ENCODE measurements around the gene PCDHB2. TPM values are rescaled to one million over a fixed set of nuclear protein-coding genes. Genes with fewer than 3 reads are reported as not detected.

Gene PCDHB2
- 0.36 and 0.82 TPM in 2 replicates for total RNA-seq (ENCODE audit: low replicate concordance)

- TF ChIP-seq CTCF (IDR thresholded peaks at IDR 0.05; ENCODE audit: insufficient read depth, low read length): no peak
- peak within 1 kb of the TSS; percentile 10 for H3K4me3 ChIP-seq (ENCODE audit: low read depth, low read length)
- peak; percentile 16 for DNase-seq (ENCODE audit: low read depth)
Measured at GRCh38 chr5:141094481-141095262, at the start of gene PCDHB2. Gene PCDHB2 (plus strand): TSS chr5:141094615. CDS start chr5:141094791, 176 bp downstream.

GRCh38 chr5:141050622-141051520 lies 43.5 kb upstream of the PCDHB2 start, which contains the start of gene PCDHB1:
Gene PCDHB1 (plus strand): TSS chr5:141051374. CDS start chr5:141051471, 97 bp downstream.
- peak within 1 kb of the TSS; percentile 9 for H3K4me3 ChIP-seq (ENCODE audit: low read depth, low read length)
- DNase-seq (ENCODE audit: low read depth): no peak
- TF ChIP-seq CTCF (IDR thresholded peaks at IDR 0.05; ENCODE audit: insufficient read depth, low read length): no peak

GRCh38 chr5:141051521-141051866 lies 42.9 kb upstream of the PCDHB2 start:
- no peak for TF ChIP-seq CTCF (IDR thresholded peaks at IDR 0.05; ENCODE audit: insufficient read depth, low read length)
- no peak for DNase-seq (ENCODE audit: low read depth)
- peak overlapping the region; percentile 9 for H3K4me3 ChIP-seq (ENCODE audit: low read depth, low read length)

GRCh38 chr5:141077826-141078225 lies 16.6 kb upstream of the PCDHB2 start:
- no peak for DNase-seq (ENCODE audit: low read depth)
- no peak for TF ChIP-seq CTCF (IDR thresholded peaks at IDR 0.05; ENCODE audit: insufficient read depth, low read length)
- H3K4me3 ChIP-seq (ENCODE audit: low read depth, low read length): no peak overlapping the region

- TF ChIP-seq CTCF (IDR thresholded peaks at IDR 0.05; ENCODE audit: insufficient read depth, low read length): no peak
- DNase-seq (ENCODE audit: low read depth): no peak
- no peak overlapping the region for H3K4me3 ChIP-seq (ENCODE audit: low read depth, low read length)
Measured at GRCh38 chr5:141082228-141082627, 12.2 kb upstream of the PCDHB2 start.

- H3K4me3 ChIP-seq (ENCODE audit: low read depth, low read length): peak overlapping the region; percentile 43
- TF ChIP-seq CTCF (IDR thresholded peaks at IDR 0.05; ENCODE audit: insufficient read depth, low read length): peak; percentile 31
- peak; percentile 30 for DNase-seq (ENCODE audit: low read depth)
Measured at GRCh38 chr5:141084487-141084989, 9.9 kb upstream of the PCDHB2 start.
